Activated CD4-positive, alpha-beta T cell treated with anti-CD3 and anti-CD28 coated beads, Interleukin-10, Interleukin-2, amounts not matched to agents 100 ng/mL and 50 ng/mL, durations not matched to agents 16 hours and 8 hours (primary cell): ENCODE data around the gene PTPRM.

Experiments
- DNase-seq: peaks from one replicate; pipeline ENCODE4 v3.0.0-alpha.2; 2020

PTPRM gene

GRCh38 chr18:7601246-7601615 is 34.1 kb downstream of the PTPRM start:
- DNase-seq = no peak

- no peak for DNase-seq
These were observed 34.8 kb downstream of the PTPRM start for GRCh38 chr18:7601936-7602335.

- no peak for DNase-seq
These were observed 36.3 kb downstream of the PTPRM start for GRCh38 chr18:7603259-7604000.

GRCh38 chr18:7604361-7604760 is 37.2 kb downstream of the PTPRM start:
- DNase-seq = no peak

- DNase-seq = no peak
These were observed 38.6 kb downstream of the PTPRM start for GRCh38 chr18:7605705-7606104.

GRCh38 chr18:7607540-7608173 is 40.5 kb downstream of the PTPRM start:
- DNase-seq = no peak

GRCh38 chr18:7608174-7608550 is 41.0 kb downstream of the PTPRM start:
- DNase-seq = no peak

GRCh38 chr18:7608781-7609201 is 41.7 kb downstream of the PTPRM start:
- DNase-seq = no peak

- DNase-seq = no peak
These were observed 42.5 kb downstream of the PTPRM start for GRCh38 chr18:7609617-7610016.

- no peak for DNase-seq
These were observed 46.9 kb downstream of the PTPRM start for GRCh38 chr18:7614042-7614441.

- DNase-seq = no peak
These were observed 48.7 kb downstream of the PTPRM start for GRCh38 chr18:7615840-7616239.

- DNase-seq = no peak
These were observed 49.5 kb downstream of the PTPRM start for GRCh38 chr18:7616661-7617060.

GRCh38 chr18:7617738-7618422 is 50.8 kb downstream of the PTPRM start:
- no peak for DNase-seq

- no peak for DNase-seq
These were observed 51.9 kb downstream of the PTPRM start for GRCh38 chr18:7618891-7619442.

GRCh38 chr18:7619676-7620075 is 52.6 kb downstream of the PTPRM start:
- no peak for DNase-seq

- DNase-seq = no peak
These were observed 55.6 kb downstream of the PTPRM start for GRCh38 chr18:7622721-7623120.

- DNase-seq = no peak
These were observed 56.6 kb downstream of the PTPRM start for GRCh38 chr18:7623681-7624080.

GRCh38 chr18:7624697-7625096 is 57.6 kb downstream of the PTPRM start:
- DNase-seq = no peak

- DNase-seq = no peak
These were observed 59.2 kb downstream of the PTPRM start for GRCh38 chr18:7626175-7626921.

- no peak for DNase-seq
These were observed 59.9 kb downstream of the PTPRM start for GRCh38 chr18:7626922-7627440.

GRCh38 chr18:7629416-7629815 is 62.3 kb downstream of the PTPRM start:
- DNase-seq = no peak

- no peak for DNase-seq
These were observed 63.8 kb downstream of the PTPRM start for GRCh38 chr18:7630731-7631442.
